ENCODE data around the gene HDAC3.

HDAC3 gene

GRCh38 chr5:141657404-141657803 lies 20.8 kb upstream of the HDAC3 start:
- Histone ChIP-seq H3K27ac (ENCODE audit: low read length) (no peak overlapping the region), H3K9me3 (ENCODE audit: control insufficient read depth in 2 of 2, low read length in 2 of 2) (no peaks in the 10 kb centered on the region), H3K4me3 (ENCODE audit: low read length in 2 of 2) (no peak overlapping the region), H3K4me1 (ENCODE audit: control insufficient read depth, insufficient read depth, low read length) (no peaks in the 10 kb centered on the region), H3K9ac (ENCODE audit: low read length in 2 of 2) (no peak overlapping the region), H3K27me3 (ENCODE audit: control insufficient read depth in 1 of 2, insufficient read depth in 2 of 2, low read length in 2 of 2) (no peaks in the 10 kb centered on the region), H3K36me3 (ENCODE audit: control insufficient read depth in 2 of 2, insufficient read depth in 2 of 2, low read length in 2 of 2) (no peaks in the 10 kb centered on the region)

- H3K27ac ChIP-seq (ENCODE audit: low read length) = no peak overlapping the region
- H3K4me1 ChIP-seq (ENCODE audit: control insufficient read depth, insufficient read depth, low read length) = peaks cover 4% of the 10 kb centered on the region
- H3K27me3 ChIP-seq (ENCODE audit: control insufficient read depth in 1 of 2, insufficient read depth in 2 of 2, low read length in 2 of 2) = no peaks in the 10 kb centered on the region
- no peak overlapping the region for H3K9ac ChIP-seq (ENCODE audit: low read length in 2 of 2)
- H3K36me3 ChIP-seq (ENCODE audit: control insufficient read depth in 2 of 2, insufficient read depth in 2 of 2, low read length in 2 of 2) = no peaks in the 10 kb centered on the region
- no peak overlapping the region for H3K4me3 ChIP-seq (ENCODE audit: low read length in 2 of 2)
- H3K9me3 ChIP-seq (ENCODE audit: control insufficient read depth in 2 of 2, low read length in 2 of 2) = no peaks in the 10 kb centered on the region
These were observed 19.7 kb upstream of the HDAC3 start for GRCh38 chr5:141656396-141656795.

DNA sequence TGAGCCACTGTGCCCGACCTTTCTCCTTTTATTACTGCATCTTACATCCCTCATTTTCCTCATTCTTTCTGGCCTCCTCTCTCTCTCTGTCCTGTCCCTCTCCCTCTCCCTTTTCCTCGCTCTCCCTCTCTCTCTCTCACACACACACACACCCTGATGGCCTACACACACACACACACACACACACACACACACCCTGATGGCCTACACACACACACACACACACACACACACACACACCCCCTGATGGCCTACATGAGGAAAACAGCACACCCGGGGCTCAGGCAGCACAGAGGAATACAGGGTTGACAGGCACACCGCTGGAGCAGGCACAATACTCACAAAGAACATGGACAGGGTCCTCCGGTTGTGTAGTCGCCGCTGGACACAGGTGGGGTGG lies 18.4 kb upstream of the HDAC3 start:
- no peaks in the 10 kb centered on the region for H3K36me3 ChIP-seq (ENCODE audit: control insufficient read depth in 2 of 2, insufficient read depth in 2 of 2, low read length in 2 of 2)
- no peaks in the 10 kb centered on the region for H3K9me3 ChIP-seq (ENCODE audit: control insufficient read depth in 2 of 2, low read length in 2 of 2)
- H3K27me3 ChIP-seq (ENCODE audit: control insufficient read depth in 1 of 2, insufficient read depth in 2 of 2, low read length in 2 of 2) = no peaks in the 10 kb centered on the region
- H3K27ac ChIP-seq (ENCODE audit: low read length) = no peak overlapping the region
- H3K4me1 ChIP-seq (ENCODE audit: control insufficient read depth, insufficient read depth, low read length) = peaks cover 14% of the 10 kb centered on the region
- H3K4me3 ChIP-seq (ENCODE audit: low read length in 2 of 2) = no peak overlapping the region
- H3K9ac ChIP-seq (ENCODE audit: low read length in 2 of 2) = no peak overlapping the region

DNA sequence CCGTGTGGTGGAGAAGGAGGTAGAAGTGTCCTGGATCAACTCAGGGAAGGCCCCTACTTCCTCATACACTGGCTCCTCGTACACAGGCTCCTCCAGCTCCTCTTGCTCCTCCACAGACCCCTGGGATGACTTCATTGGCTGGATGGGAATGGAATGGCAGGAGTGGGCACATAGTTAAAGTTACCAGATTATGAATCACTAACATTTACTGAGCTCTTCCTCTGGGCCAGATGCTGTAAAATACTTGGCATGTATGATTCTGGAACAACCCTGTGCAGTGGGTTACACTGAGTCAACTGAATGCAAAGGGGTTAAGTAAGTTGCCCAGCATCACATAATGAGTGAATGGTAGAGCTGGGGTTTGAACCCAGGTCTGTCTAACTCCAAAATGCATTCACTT lies 17.6 kb upstream of the HDAC3 start:
- no peaks in the 10 kb centered on the region for H3K9me3 ChIP-seq (ENCODE audit: control insufficient read depth in 2 of 2, low read length in 2 of 2)
- no peaks in the 10 kb centered on the region for H3K36me3 ChIP-seq (ENCODE audit: control insufficient read depth in 2 of 2, insufficient read depth in 2 of 2, low read length in 2 of 2)
- H3K27me3 ChIP-seq (ENCODE audit: control insufficient read depth in 1 of 2, insufficient read depth in 2 of 2, low read length in 2 of 2) = no peaks in the 10 kb centered on the region
- no peak overlapping the region for H3K4me3 ChIP-seq (ENCODE audit: low read length in 2 of 2)
- no peak overlapping the region for H3K9ac ChIP-seq (ENCODE audit: low read length in 2 of 2)
- H3K27ac ChIP-seq (ENCODE audit: low read length) = no peak overlapping the region
- peaks cover 14% of the 10 kb centered on the region for H3K4me1 ChIP-seq (ENCODE audit: control insufficient read depth, insufficient read depth, low read length)

GRCh38 chr5:141651728-141652105 lies 15.1 kb upstream of the HDAC3 start:
- no peak overlapping the region for H3K27ac ChIP-seq (ENCODE audit: low read length)
- no peaks in the 10 kb centered on the region for H3K27me3 ChIP-seq (ENCODE audit: control insufficient read depth in 1 of 2, insufficient read depth in 2 of 2, low read length in 2 of 2)
- peaks cover 4% of the 10 kb centered on the region in 2 donors for H3K36me3 ChIP-seq (ENCODE audit: control insufficient read depth in 2 of 2, insufficient read depth in 2 of 2, low read length in 2 of 2)
- no peaks in the 10 kb centered on the region for H3K9me3 ChIP-seq (ENCODE audit: control insufficient read depth in 2 of 2, low read length in 2 of 2)
- peak overlapping the region; percentile 9 to 42 for H3K9ac ChIP-seq (ENCODE audit: low read length in 2 of 2)
- peak overlapping the region; percentile 49 to 80 for H3K4me3 ChIP-seq (ENCODE audit: low read length in 2 of 2)
- H3K4me1 ChIP-seq (ENCODE audit: control insufficient read depth, insufficient read depth, low read length) = peaks cover 14% of the 10 kb centered on the region

DNA sequence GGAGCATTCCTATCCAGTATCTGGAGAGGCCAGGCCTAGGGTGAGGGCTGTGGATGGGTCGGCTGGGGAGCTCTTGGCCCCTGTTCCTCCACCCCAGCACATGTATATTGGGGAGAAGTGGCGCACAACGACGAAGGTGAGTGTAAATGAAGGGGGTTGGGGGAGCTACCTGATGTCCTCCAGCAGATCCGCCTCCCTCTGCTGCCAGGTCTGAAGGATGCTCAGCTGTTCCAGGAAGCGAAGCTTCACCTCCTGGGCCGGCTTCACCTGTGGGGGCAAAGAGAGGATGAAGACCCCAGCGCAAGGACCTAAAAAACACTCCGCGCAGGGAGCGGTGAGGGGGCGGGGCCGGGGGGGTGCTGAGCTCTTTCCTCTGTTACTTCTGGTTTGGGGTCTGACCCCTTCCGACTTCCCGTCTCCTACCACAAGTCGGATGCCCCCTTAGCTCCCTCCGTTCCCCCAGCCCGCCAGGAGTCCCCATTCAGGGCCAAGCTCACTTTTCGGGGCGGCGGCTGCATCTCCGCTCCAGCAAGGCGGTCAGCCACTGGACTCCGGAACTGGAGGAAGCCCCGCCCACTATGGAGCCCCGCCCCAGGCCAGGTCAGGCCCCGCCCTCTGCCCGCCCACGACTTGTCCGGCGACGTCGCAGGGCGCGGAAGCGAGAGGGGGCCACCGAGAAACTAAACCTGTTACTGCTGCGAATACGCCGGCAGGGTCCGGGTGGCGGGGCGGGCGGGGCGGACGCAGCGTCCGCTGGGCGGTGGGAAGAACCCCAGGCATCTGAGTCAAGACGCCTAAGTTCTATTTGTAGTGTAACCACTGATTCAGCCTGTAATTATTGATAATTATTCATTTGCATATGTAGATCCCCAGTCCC lies 14.4 kb upstream of the HDAC3 start, which contains the start of gene FCHSD1:
Gene FCHSD1, minus strand, starts transcription at position 568 of the 877 bp plus-strand sequence. Its CDS starts 50 bp downstream, at position 518.
- no peaks in the 10 kb centered on the region for H3K9me3 ChIP-seq (ENCODE audit: control insufficient read depth in 2 of 2, low read length in 2 of 2)
- no peak within 1 kb of the TSS for H3K27ac ChIP-seq (ENCODE audit: low read length)

DNA sequence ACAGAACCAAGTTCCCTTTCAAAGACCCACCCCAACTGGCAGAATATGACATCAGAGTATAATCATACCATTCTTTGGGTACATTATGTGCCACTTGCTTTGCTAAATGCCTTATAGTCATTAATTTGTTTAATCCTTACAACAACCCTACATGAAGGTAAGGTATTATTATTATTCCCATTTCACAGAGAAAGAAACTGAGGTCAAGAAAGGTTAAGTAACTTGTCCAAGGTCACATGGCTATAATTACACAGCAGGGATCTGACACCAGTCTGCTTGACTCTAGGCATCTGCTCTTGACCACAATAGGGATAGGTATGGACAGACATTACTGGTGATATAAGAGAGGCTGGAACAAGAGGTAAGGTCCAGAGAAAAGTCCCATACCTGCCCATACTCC lies 13.3 kb upstream of the HDAC3 start:
- no peak overlapping the region for H3K27ac ChIP-seq (ENCODE audit: low read length)

More for the DNA sequence above, 14.4 kb upstream of the HDAC3 start, which contains the start of gene FCHSD1:
- H3K9ac ChIP-seq (ENCODE audit: low read length in 2 of 2) = peak within 1 kb of the TSS; percentile 9 to 47
- peaks cover 5 to 6% of the 10 kb centered on the region in 2 donors for H3K36me3 ChIP-seq (ENCODE audit: control insufficient read depth in 2 of 2, insufficient read depth in 2 of 2, low read length in 2 of 2)
- H3K27me3 ChIP-seq (ENCODE audit: control insufficient read depth in 1 of 2, insufficient read depth in 2 of 2, low read length in 2 of 2) = no peaks in the 10 kb centered on the region
- H3K4me1 ChIP-seq (ENCODE audit: control insufficient read depth, insufficient read depth, low read length) = peaks cover 14% of the 10 kb centered on the region
- H3K4me3 ChIP-seq (ENCODE audit: low read length in 2 of 2) = peak within 1 kb of the TSS; percentile 49 to 80

DNA sequence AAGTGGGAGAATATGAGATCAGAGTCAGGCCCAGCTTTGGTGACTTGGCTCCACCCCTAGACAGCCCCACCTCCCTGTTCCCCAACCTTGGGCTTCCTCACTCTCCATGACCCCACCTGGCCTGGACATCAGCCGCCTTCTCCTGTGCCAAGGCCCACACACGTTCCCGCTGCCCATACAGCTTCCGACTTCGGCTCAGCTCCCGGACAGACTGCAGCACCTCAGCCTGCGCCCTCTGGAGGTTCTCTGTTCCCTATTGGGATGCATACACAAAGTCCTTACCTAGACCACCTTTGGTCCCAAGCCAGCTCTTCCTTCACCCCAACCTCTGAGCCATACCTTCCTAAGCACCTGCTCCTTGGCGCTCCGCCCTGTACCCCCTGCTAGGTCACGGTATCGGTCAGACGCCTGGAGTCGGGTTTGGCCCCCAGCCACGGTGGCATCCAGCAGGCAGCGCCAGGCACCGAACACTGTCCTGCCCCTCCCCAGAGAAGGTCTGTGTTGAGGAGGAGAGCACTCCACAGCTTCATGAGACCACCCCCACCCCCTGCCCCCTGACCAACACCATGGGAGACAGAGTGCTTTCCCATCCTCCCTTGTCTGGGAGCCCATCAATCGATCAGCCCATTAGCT lies 12.5 kb upstream of the HDAC3 start:
- Histone ChIP-seq H3K36me3 (ENCODE audit: control insufficient read depth in 2 of 2, insufficient read depth in 2 of 2, low read length in 2 of 2) (peaks cover 10% of the 10 kb centered on the region in 2 donors), H3K9ac (ENCODE audit: low read length in 2 of 2) (no peak overlapping the region), H3K27ac (ENCODE audit: low read length) (no peak overlapping the region)

More for the DNA sequence above, 13.3 kb upstream of the HDAC3 start:
- no peaks in the 10 kb centered on the region for H3K9me3 ChIP-seq (ENCODE audit: control insufficient read depth in 2 of 2, low read length in 2 of 2)
- no peak overlapping the region for H3K9ac ChIP-seq (ENCODE audit: low read length in 2 of 2)
- no peaks in the 10 kb centered on the region for H3K27me3 ChIP-seq (ENCODE audit: control insufficient read depth in 1 of 2, insufficient read depth in 2 of 2, low read length in 2 of 2)
- peaks cover 14% of the 10 kb centered on the region for H3K4me1 ChIP-seq (ENCODE audit: control insufficient read depth, insufficient read depth, low read length)
- H3K4me3 ChIP-seq (ENCODE audit: low read length in 2 of 2) = no peak overlapping the region
- H3K36me3 ChIP-seq (ENCODE audit: control insufficient read depth in 2 of 2, insufficient read depth in 2 of 2, low read length in 2 of 2) = peaks cover 6 to 7% of the 10 kb centered on the region in 2 donors

GRCh38 chr5:141647851-141648250 lies 11.2 kb upstream of the HDAC3 start:
- no peaks in the 10 kb centered on the region for H3K27me3 ChIP-seq (ENCODE audit: control insufficient read depth in 1 of 2, insufficient read depth in 2 of 2, low read length in 2 of 2)
- peaks cover 14% of the 10 kb centered on the region for H3K4me1 ChIP-seq (ENCODE audit: control insufficient read depth, insufficient read depth, low read length)
- H3K4me3 ChIP-seq (ENCODE audit: low read length in 2 of 2) = no peak overlapping the region
- no peaks in the 10 kb centered on the region for H3K9me3 ChIP-seq (ENCODE audit: control insufficient read depth in 2 of 2, low read length in 2 of 2)
- no peak overlapping the region for H3K9ac ChIP-seq (ENCODE audit: low read length in 2 of 2)
- peaks cover 14% of the 10 kb centered on the region in 2 donors for H3K36me3 ChIP-seq (ENCODE audit: control insufficient read depth in 2 of 2, insufficient read depth in 2 of 2, low read length in 2 of 2)
- no peak overlapping the region for H3K27ac ChIP-seq (ENCODE audit: low read length)

More for the DNA sequence above, 12.5 kb upstream of the HDAC3 start:
- H3K4me3 ChIP-seq (ENCODE audit: low read length in 2 of 2) = no peak overlapping the region
- H3K27me3 ChIP-seq (ENCODE audit: control insufficient read depth in 1 of 2, insufficient read depth in 2 of 2, low read length in 2 of 2) = no peaks in the 10 kb centered on the region
- no peaks in the 10 kb centered on the region for H3K9me3 ChIP-seq (ENCODE audit: control insufficient read depth in 2 of 2, low read length in 2 of 2)
- peaks cover 14% of the 10 kb centered on the region for H3K4me1 ChIP-seq (ENCODE audit: control insufficient read depth, insufficient read depth, low read length)

GRCh38 chr5:141647242-141647641 lies 10.6 kb upstream of the HDAC3 start:
- H3K36me3 ChIP-seq (ENCODE audit: control insufficient read depth in 2 of 2, insufficient read depth in 2 of 2, low read length in 2 of 2) = peaks cover 16% of the 10 kb centered on the region in 2 donors
- H3K27ac ChIP-seq (ENCODE audit: low read length) = no peak overlapping the region
- H3K4me1 ChIP-seq (ENCODE audit: control insufficient read depth, insufficient read depth, low read length) = peaks cover 14% of the 10 kb centered on the region
- H3K27me3 ChIP-seq (ENCODE audit: control insufficient read depth in 1 of 2, insufficient read depth in 2 of 2, low read length in 2 of 2) = no peaks in the 10 kb centered on the region
- no peak overlapping the region for H3K9ac ChIP-seq (ENCODE audit: low read length in 2 of 2)
- H3K4me3 ChIP-seq (ENCODE audit: low read length in 2 of 2) = no peak overlapping the region
- H3K9me3 ChIP-seq (ENCODE audit: control insufficient read depth in 2 of 2, low read length in 2 of 2) = no peaks in the 10 kb centered on the region
